Liver (tissue), 9 donors: Measurements from ENCODE around the gene SYT14. TPM values are rescaled to one million over a fixed set of nuclear protein-coding genes. Genes with fewer than 3 reads are reported as not detected.

Experiments used
- DNase-seq: peaks from one replicate; pipeline ENCODE4 v3.0.0-alpha.2; 2017; ENCODE audit warnings: low spot score
- H3K27ac ChIP-seq, 2 donors: one replicate each; pipeline ENCODE4 v1.7.0; 2013; ENCODE audit warnings: inconsistent platforms in 2 of 2, low read length in 2 of 2, control low read depth in 1 of 2, low read depth in 1 of 2, mild to moderate bottlenecking in 1 of 2
- H3K27me3 ChIP-seq, 4 donors: one replicate each; pipeline versions ENCODE4 v1.6.1 to v1.7.0; 2013; ENCODE audit warnings: low read length in 3 of 4, inconsistent platforms in 1 of 4, mild to moderate bottlenecking in 1 of 4, moderate library complexity in 1 of 4; ENCODE audit not compliant: control insufficient read depth in 4 of 4, insufficient read depth in 4 of 4
- H3K36me3 ChIP-seq, 4 donors: one replicate each; pipeline versions ENCODE4 v1.6.1 to v1.7.0; 2013; ENCODE audit warnings: low read length in 3 of 4, mild to moderate bottlenecking in 3 of 4, low read depth in 1 of 4, moderate library complexity in 1 of 4; ENCODE audit not compliant: control insufficient read depth in 4 of 4, insufficient read depth in 3 of 4
- H3K4me1 ChIP-seq, 4 donors: one replicate each; pipeline versions ENCODE4 v1.6.1 to v1.7.0; 2013; ENCODE audit warnings: low read length in 3 of 4, mild to moderate bottlenecking in 3 of 4, moderate library complexity in 1 of 4; ENCODE audit not compliant: control insufficient read depth in 4 of 4, insufficient read depth in 4 of 4
- H3K4me3 ChIP-seq, 3 donors: one replicate each; pipeline versions ENCODE4 v1.6.1 to v1.7.0; 2013; ENCODE audit warnings: low read length in 3 of 3, control low read depth in 1 of 3, low read depth in 1 of 3, mild to moderate bottlenecking in 1 of 3
- H3K9ac ChIP-seq, 2 donors: one replicate each; pipeline ENCODE4 v1.7.0; 2013; ENCODE audit warnings: low read length in 2 of 2, mild to moderate bottlenecking in 2 of 2, moderate library complexity in 2 of 2, control low read depth in 1 of 2, low read depth in 1 of 2
- H3K9me3 ChIP-seq, 4 donors: one replicate each; pipeline versions ENCODE4 v1.6.1 to v1.7.0; 2013; ENCODE audit warnings: low read length in 3 of 4; ENCODE audit not compliant: control insufficient read depth in 4 of 4
- FOXA1 ChIP-seq: IDR thresholded peaks from 2 replicates; pipeline ENCODE4 v1.6.1; 2016; ENCODE audit warnings: antibody characterized with exemption
- FOXA2 ChIP-seq: IDR thresholded peaks from 2 replicates; pipeline ENCODE4 v1.6.1; 2016; ENCODE audit warnings: antibody characterized with exemption
- GABPA ChIP-seq, 2 donors: IDR thresholded peaks in 1 of 2; conservative IDR thresholded peaks in 1 of 2; 2 replicates each; pipeline ENCODE4 v1.6.1; 2016; ENCODE audit warnings: antibody characterized with exemption in 2 of 2, mild to moderate bottlenecking in 1 of 2, moderate library complexity in 1 of 2
- HNF4A ChIP-seq, 2 donors: conservative IDR thresholded peaks; 2 replicates each; pipeline ENCODE4 v1.6.1; 2016; ENCODE audit warnings: antibody characterized with exemption in 2 of 2, mild to moderate bottlenecking in 2 of 2
- JUND ChIP-seq, 2 donors: IDR thresholded peaks; 2 replicates each; pipeline ENCODE4 v1.6.1; 2016; ENCODE audit warnings: antibody characterized with exemption in 2 of 2
- NR2F2 ChIP-seq: IDR thresholded peaks from 2 replicates; pipeline ENCODE4 v1.6.1; 2016; ENCODE audit warnings: antibody characterized with exemption
- RAD21 ChIP-seq, 2 donors: IDR thresholded peaks; 2 replicates each; pipeline ENCODE4 v1.6.1; 2016; ENCODE audit warnings: antibody characterized with exemption in 2 of 2, mild to moderate bottlenecking in 2 of 2
- RXRA ChIP-seq, 2 donors: IDR thresholded peaks; 2 replicates each; pipeline ENCODE4 v1.6.1; 2017 to 2018; ENCODE audit warnings: antibody characterized with exemption in 2 of 2, mild to moderate bottlenecking in 1 of 2
- TAF1 ChIP-seq: conservative IDR thresholded peaks from 2 replicates; pipeline ENCODE4 v1.6.1; 2016; ENCODE audit warnings: antibody characterized with exemption, mild to moderate bottlenecking
- YY1 ChIP-seq: IDR thresholded peaks from 2 replicates; pipeline ENCODE4 v1.6.1; 2016; ENCODE audit warnings: antibody characterized with exemption, mild to moderate bottlenecking
- WGBS: extraction: QIAGEN DNeasy Blood & Tissue Kit; methylation state at CpG from one replicate; pipeline ENCODE4 v1.1.7; 2013; 5-methylcytosine and 5-hydroxymethylcytosine counted together
- polyA plus RNA-seq, 2 donors: library from polyadenylated mRNA; stranded (reverse) in 1 of 2; unstranded in 1 of 2; fragments of 200-250 nt in 1 of 2; fragments of >200 nt in 1 of 2; fragmentation: Nextera tagmentation in 1 of 2; extraction: Ambion mirVana in 1 of 2; gene quantifications; one replicate each; pipeline versions ENCODE4 v1.2.1 to v1.2.3, GENCODE V29; 2013 to 2015
- total RNA-seq, 2 donors: library from RNA; depleted of rRNA; stranded (reverse); fragments of >200 nt; gene quantifications; one replicate each; pipeline ENCODE4 v1.2.3, GENCODE V29; 2014
- TF ChIP-seq, protein P1 (sequence below): fragments of 150-350 bp; IDR thresholded peaks from 2 replicates; pipeline ENCODE4 v1.5.1; 2017; ENCODE audit warnings: improper control_type of control experiment, low read depth, low read length; ENCODE audit not compliant: missing input control
- TF ChIP-seq, protein P2 (sequence below): IDR thresholded peaks from 2 replicates; pipeline ENCODE4 v1.6.1; 2016; ENCODE audit warnings: antibody characterized with exemption
- TF ChIP-seq, protein P3 (sequence below): IDR thresholded peaks from 2 replicates; pipeline ENCODE4 v1.6.1; 2016; ENCODE audit warnings: antibody characterized with exemption, mild to moderate bottlenecking
- TF ChIP-seq, protein P4 (sequence below): IDR thresholded peaks from 2 replicates; pipeline ENCODE4 v1.6.1; 2016; ENCODE audit warnings: antibody characterized with exemption
- donor health status: healthy.
- donor health status: healthy.
- donor health status: healthy.
- donor health status: healthy.
- donor health status: healthy.

SYT14 gene
- total and polyA plus RNA-seq, 4 donors = not detected

DNA sequence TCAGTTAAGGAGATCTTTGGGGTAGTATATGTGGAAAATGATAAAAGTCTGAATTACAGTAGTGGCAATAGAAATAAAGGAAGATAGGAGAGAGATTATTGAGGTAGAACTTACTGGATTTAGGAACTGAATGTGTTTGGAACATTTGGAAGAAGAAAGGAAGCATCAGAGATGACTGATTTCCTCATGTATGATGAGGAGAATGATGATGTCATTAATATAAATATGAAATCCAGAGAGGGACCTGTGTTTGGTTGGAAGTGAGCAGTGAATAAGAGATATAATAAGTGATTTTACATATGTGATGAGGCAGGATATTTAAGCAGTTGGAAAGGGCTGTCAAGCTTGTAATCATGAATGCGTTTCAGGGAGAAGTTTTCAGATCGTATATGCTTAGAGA is 86.3 kb downstream of the SYT14 start:
- no peaks in the 10 kb centered on the region for H3K36me3 ChIP-seq
- H3K27ac ChIP-seq = no peak overlapping the region
- H3K9ac ChIP-seq = no peak overlapping the region
- peaks cover 0 to 9% (median 0%) of the 10 kb centered on the region in 4 donors for H3K27me3 ChIP-seq
- 82% methylated on average over 2 of the region's 2 CpGs for WGBS
- TF ChIP-seq, protein P1, sequence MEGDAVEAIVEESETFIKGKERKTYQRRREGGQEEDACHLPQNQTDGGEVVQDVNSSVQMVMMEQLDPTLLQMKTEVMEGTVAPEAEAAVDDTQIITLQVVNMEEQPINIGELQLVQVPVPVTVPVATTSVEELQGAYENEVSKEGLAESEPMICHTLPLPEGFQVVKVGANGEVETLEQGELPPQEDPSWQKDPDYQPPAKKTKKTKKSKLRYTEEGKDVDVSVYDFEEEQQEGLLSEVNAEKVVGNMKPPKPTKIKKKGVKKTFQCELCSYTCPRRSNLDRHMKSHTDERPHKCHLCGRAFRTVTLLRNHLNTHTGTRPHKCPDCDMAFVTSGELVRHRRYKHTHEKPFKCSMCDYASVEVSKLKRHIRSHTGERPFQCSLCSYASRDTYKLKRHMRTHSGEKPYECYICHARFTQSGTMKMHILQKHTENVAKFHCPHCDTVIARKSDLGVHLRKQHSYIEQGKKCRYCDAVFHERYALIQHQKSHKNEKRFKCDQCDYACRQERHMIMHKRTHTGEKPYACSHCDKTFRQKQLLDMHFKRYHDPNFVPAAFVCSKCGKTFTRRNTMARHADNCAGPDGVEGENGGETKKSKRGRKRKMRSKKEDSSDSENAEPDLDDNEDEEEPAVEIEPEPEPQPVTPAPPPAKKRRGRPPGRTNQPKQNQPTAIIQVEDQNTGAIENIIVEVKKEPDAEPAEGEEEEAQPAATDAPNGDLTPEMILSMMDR = no peak
- TF ChIP-seq JUND (IDR thresholded peaks at IDR 0.05) (no peak), RXRA (IDR thresholded peaks at IDR 0.05) (no peak), YY1 (no peak), HNF4A (conservative IDR thresholded peaks at IDR 0.05) (no peak), TAF1 (no peak), FOXA1 (no peak), GABPA (IDR thresholded peaks at IDR 0.05 in 1 of 2, conservative IDR thresholded peaks at IDR 0.05 in 1 of 2) (no peak), RAD21 (IDR thresholded peaks at IDR 0.05) (no peak)
- TF ChIP-seq, protein P2, sequence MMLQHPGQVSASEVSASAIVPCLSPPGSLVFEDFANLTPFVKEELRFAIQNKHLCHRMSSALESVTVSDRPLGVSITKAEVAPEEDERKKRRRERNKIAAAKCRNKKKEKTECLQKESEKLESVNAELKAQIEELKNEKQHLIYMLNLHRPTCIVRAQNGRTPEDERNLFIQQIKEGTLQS = no peak
- TF ChIP-seq, protein P3, sequence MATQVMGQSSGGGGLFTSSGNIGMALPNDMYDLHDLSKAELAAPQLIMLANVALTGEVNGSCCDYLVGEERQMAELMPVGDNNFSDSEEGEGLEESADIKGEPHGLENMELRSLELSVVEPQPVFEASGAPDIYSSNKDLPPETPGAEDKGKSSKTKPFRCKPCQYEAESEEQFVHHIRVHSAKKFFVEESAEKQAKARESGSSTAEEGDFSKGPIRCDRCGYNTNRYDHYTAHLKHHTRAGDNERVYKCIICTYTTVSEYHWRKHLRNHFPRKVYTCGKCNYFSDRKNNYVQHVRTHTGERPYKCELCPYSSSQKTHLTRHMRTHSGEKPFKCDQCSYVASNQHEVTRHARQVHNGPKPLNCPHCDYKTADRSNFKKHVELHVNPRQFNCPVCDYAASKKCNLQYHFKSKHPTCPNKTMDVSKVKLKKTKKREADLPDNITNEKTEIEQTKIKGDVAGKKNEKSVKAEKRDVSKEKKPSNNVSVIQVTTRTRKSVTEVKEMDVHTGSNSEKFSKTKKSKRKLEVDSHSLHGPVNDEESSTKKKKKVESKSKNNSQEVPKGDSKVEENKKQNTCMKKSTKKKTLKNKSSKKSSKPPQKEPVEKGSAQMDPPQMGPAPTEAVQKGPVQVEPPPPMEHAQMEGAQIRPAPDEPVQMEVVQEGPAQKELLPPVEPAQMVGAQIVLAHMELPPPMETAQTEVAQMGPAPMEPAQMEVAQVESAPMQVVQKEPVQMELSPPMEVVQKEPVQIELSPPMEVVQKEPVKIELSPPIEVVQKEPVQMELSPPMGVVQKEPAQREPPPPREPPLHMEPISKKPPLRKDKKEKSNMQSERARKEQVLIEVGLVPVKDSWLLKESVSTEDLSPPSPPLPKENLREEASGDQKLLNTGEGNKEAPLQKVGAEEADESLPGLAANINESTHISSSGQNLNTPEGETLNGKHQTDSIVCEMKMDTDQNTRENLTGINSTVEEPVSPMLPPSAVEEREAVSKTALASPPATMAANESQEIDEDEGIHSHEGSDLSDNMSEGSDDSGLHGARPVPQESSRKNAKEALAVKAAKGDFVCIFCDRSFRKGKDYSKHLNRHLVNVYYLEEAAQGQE = no peak
- TF ChIP-seq, protein P4, sequence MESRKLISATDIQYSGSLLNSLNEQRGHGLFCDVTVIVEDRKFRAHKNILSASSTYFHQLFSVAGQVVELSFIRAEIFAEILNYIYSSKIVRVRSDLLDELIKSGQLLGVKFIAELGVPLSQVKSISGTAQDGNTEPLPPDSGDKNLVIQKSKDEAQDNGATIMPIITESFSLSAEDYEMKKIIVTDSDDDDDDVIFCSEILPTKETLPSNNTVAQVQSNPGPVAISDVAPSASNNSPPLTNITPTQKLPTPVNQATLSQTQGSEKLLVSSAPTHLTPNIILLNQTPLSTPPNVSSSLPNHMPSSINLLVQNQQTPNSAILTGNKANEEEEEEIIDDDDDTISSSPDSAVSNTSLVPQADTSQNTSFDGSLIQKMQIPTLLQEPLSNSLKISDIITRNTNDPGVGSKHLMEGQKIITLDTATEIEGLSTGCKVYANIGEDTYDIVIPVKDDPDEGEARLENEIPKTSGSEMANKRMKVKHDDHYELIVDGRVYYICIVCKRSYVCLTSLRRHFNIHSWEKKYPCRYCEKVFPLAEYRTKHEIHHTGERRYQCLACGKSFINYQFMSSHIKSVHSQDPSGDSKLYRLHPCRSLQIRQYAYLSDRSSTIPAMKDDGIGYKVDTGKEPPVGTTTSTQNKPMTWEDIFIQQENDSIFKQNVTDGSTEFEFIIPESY = no peak
- DNase-seq = no peak
- H3K4me1 ChIP-seq = no peaks in the 10 kb centered on the region
- H3K4me3 ChIP-seq = no peak overlapping the region
- peaks cover 0 to 2% (median 0%) of the 10 kb centered on the region in 4 donors for H3K9me3 ChIP-seq

DNA sequence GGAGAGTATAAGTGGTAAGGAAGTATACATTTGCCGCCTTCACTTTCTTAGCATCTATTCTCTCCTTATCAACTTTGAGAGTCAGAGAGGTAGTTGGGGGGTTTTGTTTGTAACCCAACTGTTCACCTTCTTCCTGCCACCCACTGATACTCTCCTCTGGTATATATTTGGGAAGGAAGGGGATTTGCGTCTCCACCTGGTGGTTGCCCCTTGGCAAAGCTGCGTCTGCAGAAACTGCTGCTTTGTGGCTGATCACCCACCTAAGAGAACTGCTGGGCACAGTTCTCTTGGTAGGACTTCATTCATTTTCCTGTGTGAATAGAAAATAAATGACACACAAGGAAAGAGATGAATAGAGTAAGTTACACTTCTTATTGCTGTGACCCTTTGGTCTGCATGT is 87.0 kb downstream of the SYT14 start:
- no peak overlapping the region for H3K4me3 ChIP-seq
- no peak for DNase-seq
- peaks cover 0 to 9% (median 0%) of the 10 kb centered on the region in 4 donors for H3K27me3 ChIP-seq
- no peak overlapping the region for H3K9ac ChIP-seq
- H3K36me3 ChIP-seq = no peaks in the 10 kb centered on the region
- 55% methylated on average over 3 of the region's 3 CpGs for WGBS
- TF ChIP-seq RXRA (IDR thresholded peaks at IDR 0.05) (no peak), HNF4A (conservative IDR thresholded peaks at IDR 0.05) (no peak), JUND (IDR thresholded peaks at IDR 0.05) (no peak), YY1 (no peak), TAF1 (no peak), GABPA (IDR thresholded peaks at IDR 0.05 in 1 of 2, conservative IDR thresholded peaks at IDR 0.05 in 1 of 2) (no peak), NR2F2 (no peak), FOXA2 (no peak), FOXA1 (no peak), RAD21 (IDR thresholded peaks at IDR 0.05) (no peak)
- TF ChIP-seq, protein P1 = no peak
- TF ChIP-seq, protein P4 = no peak
- TF ChIP-seq, protein P3 = no peak
- H3K4me1 ChIP-seq = no peaks in the 10 kb centered on the region
- no peak overlapping the region for H3K27ac ChIP-seq
- peaks cover 0 to 3% (median 0%) of the 10 kb centered on the region in 4 donors for H3K9me3 ChIP-seq
